PC-9 (cell line): ENCODE measurements around the gene RASL10B. TPM values are rescaled to one million over a fixed set of nuclear protein-coding genes. Genes with fewer than 3 reads are reported as not detected.

Source experiments
- BruUV-seq: library from RNA; stranded (reverse); fragments of 400-500 nt; replicated peaks from 2 replicates; lab custom pipeline; 2021; lab: Mats Ljungman, UMichigan
- CTCF ChIA-PET: fragments of 300-600 bp; sonication (Branson Sonifier 250); formaldehyde crosslinking; loops from one replicate; lab custom pipeline; 2022; ENCODE audit warnings: antibody characterized with exemption; lab: Charles Lee
- POLR2A ChIA-PET: fragments of 300-600 bp; sonication (Branson Sonifier 250); formaldehyde crosslinking; loops from one replicate; lab custom pipeline; 2022; ENCODE audit warnings: antibody characterized with exemption; ENCODE audit not compliant: unreplicated experiment; lab: Charles Lee
- DNase-seq, 2 experiments: peaks; one replicate each; pipeline versions ENCODE4 v3.0.0 to v3.0.0-alpha.2; 2015 to 2022; ENCODE audit warnings: mixed read lengths in 1 of 2
- H2AFZ ChIP-seq: fragments of 200-600 bp; sonication (generic); 2 replicates; pipeline ENCODE4 v1.8.1; 2017; ENCODE audit warnings: antibody characterized with exemption
- H3F3A ChIP-seq: fragments of 200-600 bp; sonication (generic); 2 replicates; pipeline ENCODE4 v1.8.1; 2017; ENCODE audit warnings: antibody characterized with exemption, mild to moderate bottlenecking, low read depth; ENCODE audit not compliant: insufficient read depth
- H3K27ac ChIP-seq: fragments of 200-600 bp; sonication (generic); 2 replicates; pipeline ENCODE4 v1.6.1; 2016; ENCODE audit warnings: mixed run types
- H3K27me3 ChIP-seq: fragments of 200-600 bp; sonication (generic); 2 replicates; pipeline ENCODE4 v1.6.1; 2016; ENCODE audit warnings: low read depth, mixed run types; ENCODE audit not compliant: insufficient read depth
- H3K36me3 ChIP-seq: fragments of 200-600 bp; sonication (generic); 2 replicates; pipeline ENCODE4 v1.6.1; 2016; ENCODE audit warnings: low read depth, mixed run types
- H3K4me1 ChIP-seq: fragments of 200-600 bp; sonication (generic); replicated peaks from 2 replicates; pipeline ENCODE4 v1.6.1; 2016; ENCODE audit warnings: mixed run types; ENCODE audit not compliant: insufficient read depth
- H3K4me2 ChIP-seq: fragments of 200-600 bp; sonication (generic); 2 replicates; pipeline ENCODE4 v1.6.1; 2017; ENCODE audit warnings: mixed run types
- H3K4me3 ChIP-seq: fragments of 200-600 bp; sonication (generic); 2 replicates; pipeline ENCODE4 v1.6.1; 2016; ENCODE audit warnings: mixed run types
- H3K79me2 ChIP-seq: fragments of 200-600 bp; sonication (generic); 2 replicates; pipeline ENCODE4 v1.6.1; 2017; ENCODE audit warnings: low read depth, mixed run types
- H3K9me2 ChIP-seq: fragments of 200-600 bp; sonication (generic); 2 replicates; pipeline ENCODE4 v1.8.1; 2017; ENCODE audit warnings: mild to moderate bottlenecking; ENCODE audit not compliant: insufficient read depth
- H3K9me3 ChIP-seq: fragments of 200-600 bp; sonication (generic); 2 replicates; pipeline ENCODE4 v1.8.1; 2016; ENCODE audit warnings: low read depth; ENCODE audit not compliant: insufficient read depth
- H4K20me1 ChIP-seq: fragments of 200-600 bp; sonication (generic); 2 replicates; pipeline ENCODE4 v1.8.1; 2017; ENCODE audit not compliant: insufficient read depth
- CTCF ChIP-seq: fragments of 200-600 bp; sonication (generic); conservative IDR thresholded peaks from 2 replicates; pipeline ENCODE4 v1.6.1; 2017; ENCODE audit warnings: mixed run types, antibody characterized with exemption, mild to moderate bottlenecking, moderate library complexity
- EZH2 ChIP-seq: fragments of 200-600 bp; sonication (generic); IDR thresholded peaks from 2 replicates; pipeline ENCODE4 v1.8.0; 2017; ENCODE audit warnings: antibody characterized with exemption, low read depth
- intact Hi-C: fragments of 100-400 bp; cut with micrococcal nuclease; formaldehyde crosslinking; loops from one replicate; pipeline ENCODE4 v1.10.0; 2022; ENCODE audit not compliant: unreplicated experiment
- total RNA-seq: library from RNA; stranded (reverse); gene quantifications from 2 replicates; pipeline ENCODE4 v1.2.3, GENCODE V29; 2021

RASL10B gene
- total RNA-seq, 1 experiment from 2014 or later: 0.11 TPM

- peaks cover 3% of the 10 kb centered on the region; the same call in 1 of the 2 replicates for H4K20me1 ChIP-seq
- ChIA-PET POLR2A (no interaction called here), CTCF (no interaction called here)
- H3K9me3 ChIP-seq: no peaks in the 10 kb centered on the region
- intact Hi-C loops: loop anchor here (10.0 kb wide), 1 partner anchor 608 kb away; no protein-coding TSS in a partner anchor
- no peak overlapping the region for H2AFZ ChIP-seq
- H3K4me2 ChIP-seq: no peak overlapping the region
- TF ChIP-seq CTCF (no peak), EZH2 (no peak)
- no peak overlapping the region for H3K27ac ChIP-seq
- H3K4me3 ChIP-seq: no peak overlapping the region
- peaks cover 90% of the 10 kb centered on the region for H3K27me3 ChIP-seq
- H3K36me3 ChIP-seq: no peaks in the 10 kb centered on the region
- no peaks in the 10 kb centered on the region for H3K79me2 ChIP-seq
- H3K9me2 ChIP-seq: no peaks in the 10 kb centered on the region
- DNase-seq: no peak
- no peaks in the 10 kb centered on the region for H3K4me1 ChIP-seq
- H3F3A ChIP-seq: no peaks in the 10 kb centered on the region
- no TSS peak for BruUV-seq
These were observed 11.5 kb downstream of the RASL10B start for GRCh38 chr17:35742896-35743477.

GRCh38 chr17:35743626-35744328 lies 12.3 kb downstream of the RASL10B start:
- no peak overlapping the region for H3K4me2 ChIP-seq
- H3K4me1 ChIP-seq: no peaks in the 10 kb centered on the region
- no peak overlapping the region for H2AFZ ChIP-seq
- peaks cover 3% of the 10 kb centered on the region; the same call in 1 of the 2 replicates for H4K20me1 ChIP-seq
- TF ChIP-seq EZH2 (no peak), CTCF (no peak)
- no peaks in the 10 kb centered on the region for H3K9me3 ChIP-seq
- ChIA-PET CTCF (no interaction called here), POLR2A (no interaction called here)
- H3K36me3 ChIP-seq: no peaks in the 10 kb centered on the region
- intact Hi-C loops: loop anchor here (10.0 kb wide), 1 partner anchor 609 kb away; no protein-coding TSS in a partner anchor
- H3F3A ChIP-seq: no peaks in the 10 kb centered on the region
- H3K9me2 ChIP-seq: no peaks in the 10 kb centered on the region
- no peaks in the 10 kb centered on the region for H3K79me2 ChIP-seq
- no peak overlapping the region for H3K27ac ChIP-seq
- peak; percentile 26 to 48 for DNase-seq
- no TSS peak for BruUV-seq
- H3K27me3 ChIP-seq: peaks cover 82% of the 10 kb centered on the region
- no peak overlapping the region for H3K4me3 ChIP-seq

- Histone ChIP-seq H3K9me3 (no peaks in the 10 kb centered on the region), H3K4me3 (no peak overlapping the region)
These were observed 13.4 kb downstream of the RASL10B start for GRCh38 chr17:35744830-35745229.

More at GRCh38 chr17:35744830-35745229, 13.4 kb downstream of the RASL10B start:
- Histone ChIP-seq H3K4me1 (no peaks in the 10 kb centered on the region), H3F3A (no peaks in the 10 kb centered on the region), H4K20me1 (peaks cover 3% of the 10 kb centered on the region; the same call in 1 of the 2 replicates), H3K4me2 (no peak overlapping the region), H3K9me2 (no peaks in the 10 kb centered on the region), H3K27me3 (peaks cover 71% of the 10 kb centered on the region), H3K36me3 (no peaks in the 10 kb centered on the region), H2AFZ (no peak overlapping the region), H3K79me2 (no peaks in the 10 kb centered on the region), H3K27ac (no peak overlapping the region)
- no peak for DNase-seq
- intact Hi-C loops: loop anchor here (5.0 to 10.0 kb wide), 4 partner anchors 188 to 610 kb away; partner anchors contain the start of gene SLFN12L
- no peak for TF ChIP-seq CTCF
- TF ChIP-seq EZH2: no peak
- no TSS peak for BruUV-seq
- ChIA-PET POLR2A (no interaction called here), CTCF (no interaction called here)
